Measurements from ENCODE around the gene OBSL1.

Gene OBSL1

GRCh38 chr2:219614076-219614860, 42.9 kb upstream of the OBSL1 start:
- no peak overlapping the region for H3K27ac ChIP-seq
- TF ChIP-seq CTCF (IDR thresholded peaks at IDR 0.05) (no peak), ZFX (IDR thresholded peaks at IDR 0.05; ENCODE audit: borderline replicate concordance) (no peak)

- H3K27ac ChIP-seq: no peak overlapping the region
- TF ChIP-seq ZFX (IDR thresholded peaks at IDR 0.05; ENCODE audit: borderline replicate concordance): no peak
- TF ChIP-seq CTCF (IDR thresholded peaks at IDR 0.05): no peak
Observed at GRCh38 chr2:219613461-219614070, 42.2 kb upstream of the OBSL1 start.

GRCh38 chr2:219612577-219613286, 41.4 kb upstream of the OBSL1 start:
- TF ChIP-seq CTCF (IDR thresholded peaks at IDR 0.05): no peak
- no peak for TF ChIP-seq ZFX (IDR thresholded peaks at IDR 0.05; ENCODE audit: borderline replicate concordance)
- H3K27ac ChIP-seq: no peak overlapping the region

- no peak for TF ChIP-seq ZFX (IDR thresholded peaks at IDR 0.05; ENCODE audit: borderline replicate concordance)
- TF ChIP-seq CTCF (IDR thresholded peaks at IDR 0.05): no peak
- H3K27ac ChIP-seq: no peak overlapping the region
Observed at GRCh38 chr2:219611866-219612576, 40.7 kb upstream of the OBSL1 start.

- H3K27ac ChIP-seq: no peak overlapping the region
Observed at GRCh38 chr2:219611306-219611705, 40.0 kb upstream of the OBSL1 start.

GRCh38 chr2:219609149-219609750, 37.9 kb upstream of the OBSL1 start:
- H3K27ac ChIP-seq: no peak overlapping the region
- TF ChIP-seq CTCF (IDR thresholded peaks at IDR 0.05): no peak
- no peak for TF ChIP-seq ZFX (IDR thresholded peaks at IDR 0.05; ENCODE audit: borderline replicate concordance)

More at GRCh38 chr2:219611306-219611705, 40.0 kb upstream of the OBSL1 start:
- TF ChIP-seq ZFX (IDR thresholded peaks at IDR 0.05; ENCODE audit: borderline replicate concordance): no peak
- no peak for TF ChIP-seq CTCF (IDR thresholded peaks at IDR 0.05)
